WTC11 (cell line): Measurements from ENCODE around the gene EDN2.

Experiments used
- FOXK1 ChIP-seq: sonication (generic); formaldehyde crosslinking; IDR thresholded peaks from 2 replicates; pipeline ENCODE4 v1.8.0; 2022; ENCODE audit warnings: mild to moderate bottlenecking, moderate library complexity, missing genetic modification reagents
- TP53 ChIP-seq: sonication (generic); formaldehyde crosslinking; IDR thresholded peaks from 2 replicates; pipeline ENCODE4 v1.8.1; 2023; ENCODE audit warnings: mild to moderate bottlenecking, missing genetic modification reagents
- TF ChIP-seq, protein P1 (sequence below): fragments of 200-600 bp; IDR thresholded peaks from 2 replicates; pipeline ENCODE4 v1.8.0; 2022; ENCODE audit warnings: antibody characterized with exemption
- TF ChIP-seq, protein P2 (sequence below): fragments of 250-450 bp; sonication (Bioruptor Pico); conservative IDR thresholded peaks from 2 replicates; pipeline ENCODE4 v1.9.0; 2021; ENCODE audit warnings: mild to moderate bottlenecking
- TF ChIP-seq, protein P3 (sequence below): sonication (generic); formaldehyde crosslinking; IDR thresholded peaks from 2 replicates; pipeline ENCODE4 v1.8.0; 2022; ENCODE audit warnings: mild to moderate bottlenecking, missing genetic modification reagents

DNA sequence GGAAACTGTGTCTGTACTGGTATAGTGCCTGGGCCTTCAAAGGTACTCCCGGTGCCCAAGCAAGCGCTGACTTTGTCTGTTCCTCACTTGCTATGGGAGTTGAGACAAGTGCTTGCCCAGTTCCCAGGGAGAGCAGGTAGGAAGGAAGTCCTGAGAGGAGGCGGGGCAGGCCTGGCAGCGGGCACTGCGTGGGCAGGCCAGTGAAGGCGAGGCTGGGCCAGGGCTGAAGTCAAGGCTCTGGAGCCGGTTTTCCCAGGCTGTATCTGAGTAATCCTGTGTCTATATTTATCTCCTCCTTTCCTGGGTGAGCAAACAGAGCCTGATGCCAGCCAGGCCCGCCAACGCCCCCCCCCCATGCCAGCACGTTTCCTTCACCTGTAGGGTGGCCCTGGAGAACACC is 15.9 kb upstream of the EDN2 start:
- TF ChIP-seq, protein P1, sequence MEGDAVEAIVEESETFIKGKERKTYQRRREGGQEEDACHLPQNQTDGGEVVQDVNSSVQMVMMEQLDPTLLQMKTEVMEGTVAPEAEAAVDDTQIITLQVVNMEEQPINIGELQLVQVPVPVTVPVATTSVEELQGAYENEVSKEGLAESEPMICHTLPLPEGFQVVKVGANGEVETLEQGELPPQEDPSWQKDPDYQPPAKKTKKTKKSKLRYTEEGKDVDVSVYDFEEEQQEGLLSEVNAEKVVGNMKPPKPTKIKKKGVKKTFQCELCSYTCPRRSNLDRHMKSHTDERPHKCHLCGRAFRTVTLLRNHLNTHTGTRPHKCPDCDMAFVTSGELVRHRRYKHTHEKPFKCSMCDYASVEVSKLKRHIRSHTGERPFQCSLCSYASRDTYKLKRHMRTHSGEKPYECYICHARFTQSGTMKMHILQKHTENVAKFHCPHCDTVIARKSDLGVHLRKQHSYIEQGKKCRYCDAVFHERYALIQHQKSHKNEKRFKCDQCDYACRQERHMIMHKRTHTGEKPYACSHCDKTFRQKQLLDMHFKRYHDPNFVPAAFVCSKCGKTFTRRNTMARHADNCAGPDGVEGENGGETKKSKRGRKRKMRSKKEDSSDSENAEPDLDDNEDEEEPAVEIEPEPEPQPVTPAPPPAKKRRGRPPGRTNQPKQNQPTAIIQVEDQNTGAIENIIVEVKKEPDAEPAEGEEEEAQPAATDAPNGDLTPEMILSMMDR = no peak
- TF ChIP-seq, protein P2, sequence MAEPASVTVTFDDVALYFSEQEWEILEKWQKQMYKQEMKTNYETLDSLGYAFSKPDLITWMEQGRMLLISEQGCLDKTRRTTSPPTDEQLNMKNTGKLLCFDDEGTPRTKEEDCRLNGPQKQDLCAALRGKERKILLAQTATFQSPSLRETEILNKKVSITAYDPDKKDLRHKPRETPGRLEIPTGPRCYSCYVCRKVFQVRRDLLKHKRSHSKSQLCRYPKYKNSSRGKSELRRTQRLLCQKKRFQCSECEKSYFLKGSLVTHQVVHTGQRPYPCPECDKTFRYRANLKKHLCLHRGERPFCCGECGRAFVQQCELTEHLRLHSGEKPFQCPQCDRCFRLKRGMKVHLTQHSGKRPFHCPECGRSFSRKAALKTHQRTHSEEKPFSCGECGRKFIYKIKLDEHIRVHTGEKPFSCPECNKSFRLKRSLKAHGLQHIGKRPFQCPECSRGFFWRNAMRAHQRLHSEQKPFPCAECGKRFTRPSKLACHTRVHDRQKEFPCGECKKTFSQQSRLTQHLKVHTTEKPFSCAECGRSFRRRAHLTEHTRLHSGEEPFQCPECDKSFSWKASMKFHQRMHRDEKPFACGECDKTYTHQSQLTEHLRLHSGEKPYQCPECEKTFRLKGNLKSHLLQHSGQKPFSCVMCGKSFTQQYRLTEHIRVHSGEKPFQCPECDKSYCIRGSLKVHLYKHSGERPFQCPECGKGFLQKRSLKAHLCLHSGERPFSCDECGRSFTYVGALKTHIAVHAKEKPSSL = no peak
- TF ChIP-seq, protein P3, sequence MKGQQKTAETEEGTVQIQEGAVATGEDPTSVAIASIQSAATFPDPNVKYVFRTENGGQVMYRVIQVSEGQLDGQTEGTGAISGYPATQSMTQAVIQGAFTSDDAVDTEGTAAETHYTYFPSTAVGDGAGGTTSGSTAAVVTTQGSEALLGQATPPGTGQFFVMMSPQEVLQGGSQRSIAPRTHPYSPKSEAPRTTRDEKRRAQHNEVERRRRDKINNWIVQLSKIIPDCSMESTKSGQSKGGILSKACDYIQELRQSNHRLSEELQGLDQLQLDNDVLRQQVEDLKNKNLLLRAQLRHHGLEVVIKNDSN (CRISPR knock-in tag) = no peak
- TF ChIP-seq TP53 (CRISPR knock-in tag) (no peak), FOXK1 (CRISPR knock-in tag) (no peak)
